Panc1 (cell line): ENCODE measurements around the gene PFKFB4. TPM values are rescaled to one million over a fixed set of nuclear protein-coding genes. Genes with fewer than 3 reads are reported as not detected.
"Not testable (repeated sequence)": the region's sequence is repeated elsewhere in the genome, so short reads cannot be mapped to it uniquely, and the experiment has no call there.

Experiments used
- ATAC-seq: fragments of 200-7000 bp; cut with Tn5 transposase; 2 replicates; pipeline ENCODE4 v1.9.1; 2020; ENCODE audit warnings: mild to moderate bottlenecking, moderate library complexity
- BruUV-seq: library from RNA; stranded (reverse); fragments of 400-500 nt; replicated peaks from 2 replicates; lab custom pipeline; 2021; lab: Mats Ljungman, UMichigan
- CTCF ChIA-PET: fragments of 300-600 bp; sonication (Branson Sonifier 250); formaldehyde crosslinking; loops from one replicate; lab custom pipeline; 2022; ENCODE audit warnings: antibody characterized with exemption; lab: Charles Lee
- POLR2A ChIA-PET: fragments of 300-600 bp; sonication (Branson Sonifier 250); formaldehyde crosslinking; loops from one replicate; lab custom pipeline; 2022; ENCODE audit warnings: antibody characterized with exemption; lab: Charles Lee
- DNase-seq: peaks from one replicate; pipeline ENCODE4 v3.0.0-alpha.2; 2010; ENCODE audit warnings: low read depth, low spot score
- H3K27ac ChIP-seq: 2 replicates; pipeline ENCODE4 v1.5.1; 2011; ENCODE audit warnings: mild to moderate bottlenecking, low read length, inconsistent platforms
- H3K27me3 ChIP-seq: fragments of 200-500 bp; sonication (Bioruptor generic); 2 replicates; pipeline ENCODE4 v1.6.0; 2014; ENCODE audit warnings: low read length, inconsistent platforms; ENCODE audit not compliant: control insufficient read depth, insufficient read depth
- H3K36me3 ChIP-seq: fragments of 200-500 bp; sonication (Bioruptor generic); 2 replicates; pipeline ENCODE4 v1.5.1; 2014; ENCODE audit warnings: inconsistent platforms, mild to moderate bottlenecking, low read length, moderate library complexity; ENCODE audit not compliant: control insufficient read depth, insufficient read depth
- H3K4me1 ChIP-seq: 2 replicates; pipeline ENCODE4 v1.5.1; 2011; ENCODE audit warnings: inconsistent platforms, mild to moderate bottlenecking, low read length, moderate library complexity; ENCODE audit not compliant: control insufficient read depth, insufficient read depth
- H3K4me3 ChIP-seq, 2 experiments: 2 replicates each; pipeline ENCODE4 v1.5.1; 2011 to 2012; ENCODE audit warnings: low read depth in 2 of 2, low read length in 2 of 2, mild to moderate bottlenecking in 2 of 2, inconsistent platforms in 1 of 2, moderate library complexity in 1 of 2
- H3K9me3 ChIP-seq: fragments of 200-500 bp; sonication (Bioruptor generic); 2 replicates; pipeline ENCODE4 v1.5.1; 2014; ENCODE audit warnings: low read depth, mild to moderate bottlenecking, inconsistent platforms, low read length, moderate library complexity; ENCODE audit not compliant: control insufficient read depth, insufficient read depth
- POLR2AphosphoS5 ChIP-seq: IDR thresholded peaks from 2 replicates; pipeline ENCODE4 v1.6.1; 2012; ENCODE audit warnings: mild to moderate bottlenecking, low read depth, low read length, moderate library complexity
- REST ChIP-seq, 2 experiments: IDR thresholded peaks; 2 replicates each; pipeline ENCODE4 v1.6.1; 2011 to 2012; ENCODE audit warnings: low read depth in 2 of 2, control low read depth in 1 of 2, low read length in 1 of 2, mild to moderate bottlenecking in 1 of 2, moderate library complexity in 1 of 2; ENCODE audit not compliant: insufficient read depth in 1 of 2
- SIN3A ChIP-seq: IDR thresholded peaks from 2 replicates; pipeline ENCODE4 v1.6.1; 2012; ENCODE audit warnings: low read depth, mild to moderate bottlenecking, low read length, moderate library complexity, borderline replicate concordance; ENCODE audit not compliant: insufficient read depth
- TCF7L2 ChIP-seq: IDR thresholded peaks from 2 replicates; pipeline ENCODE4 v1.6.1; 2011; ENCODE audit warnings: mild to moderate bottlenecking, low read depth, low read length, inconsistent platforms
- in situ Hi-C: cut with HindIII; loops from 2 replicates; pipeline ENCODE4 v1.10.0; 2016; ENCODE audit warnings: low sequenced_read_pairs, low pct_unique_long_range_greater_than_20kb
- intact Hi-C: fragments of 100-400 bp; cut with micrococcal nuclease; formaldehyde crosslinking; loops from one replicate; pipeline ENCODE4 v1.10.0; 2022; ENCODE audit not compliant: unreplicated experiment
- total RNA-seq: library from RNA; stranded (reverse); gene quantifications from one replicate; pipeline ENCODE4 v1.2.1, GENCODE V29; 2021; ENCODE audit not compliant: unreplicated experiment
- TF ChIP-seq, protein P1 (sequence below): fragments of 450-650 bp; IDR thresholded peaks from 2 replicates; pipeline ENCODE4 v1.5.1; 2017; ENCODE audit warnings: mild to moderate bottlenecking

PFKFB4 gene
- total RNA-seq, 1 experiment from 2014 or later = 6.0 TPM

DNA sequence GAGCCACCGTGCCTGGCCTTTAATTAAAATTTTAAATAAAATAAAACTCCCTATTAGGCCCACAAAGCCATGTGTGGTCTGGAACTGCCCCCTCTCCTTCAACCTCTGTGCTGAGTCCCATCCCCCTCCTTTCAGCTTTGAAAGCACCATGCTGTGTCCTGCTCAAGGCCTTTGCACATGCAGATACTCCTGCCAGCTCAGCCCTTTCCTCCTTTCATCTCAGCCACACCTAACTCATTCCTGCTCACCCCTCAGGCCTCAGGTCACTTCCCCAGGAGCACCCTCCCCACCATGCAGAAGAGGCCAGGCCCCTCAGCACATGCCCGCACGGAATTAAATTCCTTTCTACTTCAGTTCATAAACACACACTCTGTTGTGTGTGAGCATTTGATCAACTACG lies 82.0 kb downstream of the PFKFB4 start:
- no peak overlapping the region for H3K4me3 ChIP-seq
- H3K4me1 ChIP-seq = peaks cover 7% of the 10 kb centered on the region
- H3K27ac ChIP-seq = no peak overlapping the region
- no peak for TF ChIP-seq REST (IDR thresholded peaks at IDR 0.05; ENCODE audit: insufficient read depth in 1 of 2, low read depth in 2 of 2, low read length in 1 of 2)
- TF ChIP-seq POLR2AphosphoS5 = no peak
- no peak for TF ChIP-seq SIN3A
- TF ChIP-seq, protein P1, sequence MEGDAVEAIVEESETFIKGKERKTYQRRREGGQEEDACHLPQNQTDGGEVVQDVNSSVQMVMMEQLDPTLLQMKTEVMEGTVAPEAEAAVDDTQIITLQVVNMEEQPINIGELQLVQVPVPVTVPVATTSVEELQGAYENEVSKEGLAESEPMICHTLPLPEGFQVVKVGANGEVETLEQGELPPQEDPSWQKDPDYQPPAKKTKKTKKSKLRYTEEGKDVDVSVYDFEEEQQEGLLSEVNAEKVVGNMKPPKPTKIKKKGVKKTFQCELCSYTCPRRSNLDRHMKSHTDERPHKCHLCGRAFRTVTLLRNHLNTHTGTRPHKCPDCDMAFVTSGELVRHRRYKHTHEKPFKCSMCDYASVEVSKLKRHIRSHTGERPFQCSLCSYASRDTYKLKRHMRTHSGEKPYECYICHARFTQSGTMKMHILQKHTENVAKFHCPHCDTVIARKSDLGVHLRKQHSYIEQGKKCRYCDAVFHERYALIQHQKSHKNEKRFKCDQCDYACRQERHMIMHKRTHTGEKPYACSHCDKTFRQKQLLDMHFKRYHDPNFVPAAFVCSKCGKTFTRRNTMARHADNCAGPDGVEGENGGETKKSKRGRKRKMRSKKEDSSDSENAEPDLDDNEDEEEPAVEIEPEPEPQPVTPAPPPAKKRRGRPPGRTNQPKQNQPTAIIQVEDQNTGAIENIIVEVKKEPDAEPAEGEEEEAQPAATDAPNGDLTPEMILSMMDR = no peak
- TF ChIP-seq TCF7L2 = no peak
- ATAC-seq = no peak
- no peaks in the 10 kb centered on the region for H3K36me3 ChIP-seq
- CTCF ChIA-PET = no interaction called here
- DNase-seq = no peak
- H3K27me3 ChIP-seq = no peaks in the 10 kb centered on the region
- no peaks in the 10 kb centered on the region for H3K9me3 ChIP-seq
- intact Hi-C loops (no loop called here), in situ Hi-C loops (no loop called here)
- no TSS peak for BruUV-seq
- POLR2A ChIA-PET = interaction anchor here (0.7 kb wide), 1 partner anchor 14 kb away, joined by 4 read pairs; no protein-coding TSS in a partner anchor

DNA sequence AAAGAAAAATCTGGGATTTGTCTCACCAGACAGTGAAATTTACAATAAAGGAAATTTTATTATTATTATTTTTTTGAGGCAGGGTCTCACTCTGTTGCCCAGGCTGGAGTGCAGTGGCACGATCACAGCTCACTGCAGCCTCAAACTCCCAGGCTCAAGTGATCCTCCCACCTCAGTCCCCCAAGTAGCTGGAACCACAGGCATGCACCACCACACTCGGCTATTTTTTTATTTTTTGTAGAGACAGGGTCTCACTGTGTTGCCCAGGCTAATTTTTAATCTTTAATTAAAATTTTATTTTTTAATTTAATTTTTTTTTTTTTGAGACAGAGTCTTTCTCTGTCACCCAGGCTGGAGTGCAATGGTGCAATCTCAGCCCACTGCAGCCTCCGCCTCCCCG lies 82.6 kb downstream of the PFKFB4 start:
- in situ Hi-C loops = not testable (repeated sequence)

GRCh38 chr3:48473617-48473952 lies 83.0 kb downstream of the PFKFB4 start:
- intact Hi-C loops (no loop called here), in situ Hi-C loops (no loop called here)
- Histone ChIP-seq H3K4me3 (peak overlapping the region in 1 of 2 experiments; percentile 79; a peak in 2 of 4 replicates), H3K27ac (peak overlapping the region; percentile 83), H3K9me3 (no peaks in the 10 kb centered on the region), H3K27me3 (no peaks in the 10 kb centered on the region), H3K4me1 (peaks cover 7% of the 10 kb centered on the region), H3K36me3 (no peaks in the 10 kb centered on the region)
- ChIA-PET CTCF (interaction anchor here (0.6 to 1.1 kb wide), 2 partner anchors 59 to 89 kb away, joined by 3 to 7 read pairs; no protein-coding TSS in a partner anchor), POLR2A (interaction anchor here (0.6 kb wide), 2 partner anchors 17 to 27 kb away, joined by 5 to 6 read pairs; partner anchors contain the start of gene ATRIP)
- DNase-seq (no peak), ATAC-seq (no peak)
- TF ChIP-seq POLR2AphosphoS5 (no peak), REST (IDR thresholded peaks at IDR 0.05; ENCODE audit: insufficient read depth in 1 of 2, low read depth in 2 of 2, low read length in 1 of 2) (no peak), SIN3A (no peak), TCF7L2 (no peak)
- TF ChIP-seq, protein P1 = no peak
- BruUV-seq = no TSS peak

More for the DNA sequence above, 82.6 kb downstream of the PFKFB4 start:
- DNase-seq, H3K27me3 ChIP-seq, BruUV-seq, H3K4me1 ChIP-seq, ATAC-seq, H3K4me3 ChIP-seq, H3K9me3 ChIP-seq, H3K36me3 ChIP-seq, intact Hi-C loops: not testable (repeated sequence)
- CTCF ChIA-PET = interaction anchor here (0.6 to 1.1 kb wide), 2 partner anchors 60 to 88 kb away, joined by 3 to 7 read pairs; no protein-coding TSS in a partner anchor
- peak overlapping the region; percentile 83; the same call in 1 of the 2 replicates for H3K27ac ChIP-seq
- POLR2A ChIA-PET = interaction anchor here (0.6 to 0.7 kb wide), 2 partner anchors 14 to 28 kb away, joined by 4 to 5 read pairs; partner anchors contain the start of gene ATRIP
